Umbilical cord (tissue), 2 donors: ENCODE data around the gene ZNF22. TPM values are rescaled to one million over a fixed set of nuclear protein-coding genes. Genes with fewer than 3 reads are reported as not detected.

Experiments
- DNase-seq: peaks from one replicate; pipeline ENCODE4 v3.0.0-alpha.2; 2015; ENCODE audit warnings: low spot score
- total RNA-seq: library from RNA; depleted of rRNA; stranded (reverse); fragments of >200 nt; gene quantifications from one replicate; pipeline ENCODE4 v1.2.3, GENCODE V29; 2014; ENCODE audit warnings: low replicate concordance; ENCODE audit not compliant: insufficient read depth

The ZNF22 gene
- total RNA-seq, 1 donor from 2014 or later: 25.5 TPM

DNA sequence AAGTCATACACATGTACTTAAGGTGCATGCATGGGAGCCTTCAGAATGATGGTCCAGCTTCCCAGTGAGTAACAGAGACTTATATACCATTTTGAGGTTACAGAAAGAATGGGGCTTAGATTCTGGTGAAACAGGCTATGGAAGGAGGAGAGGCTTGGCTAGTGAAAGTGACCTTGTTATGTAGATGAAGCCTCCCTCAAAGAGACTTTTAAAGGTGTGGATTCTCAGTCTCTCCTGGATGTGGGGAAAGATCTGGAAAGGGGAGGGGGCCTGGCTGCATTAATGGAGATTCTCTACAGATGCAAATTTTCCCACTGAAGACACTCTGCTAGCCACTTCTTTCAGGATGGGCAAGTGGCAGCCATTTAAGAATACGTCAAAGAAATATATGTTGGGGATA, 35.6 kb upstream of the ZNF22 start:
- DNase-seq: no peak

GRCh38 chr10:44965651-44966097, 35.0 kb upstream of the ZNF22 start:
- no peak for DNase-seq

DNA sequence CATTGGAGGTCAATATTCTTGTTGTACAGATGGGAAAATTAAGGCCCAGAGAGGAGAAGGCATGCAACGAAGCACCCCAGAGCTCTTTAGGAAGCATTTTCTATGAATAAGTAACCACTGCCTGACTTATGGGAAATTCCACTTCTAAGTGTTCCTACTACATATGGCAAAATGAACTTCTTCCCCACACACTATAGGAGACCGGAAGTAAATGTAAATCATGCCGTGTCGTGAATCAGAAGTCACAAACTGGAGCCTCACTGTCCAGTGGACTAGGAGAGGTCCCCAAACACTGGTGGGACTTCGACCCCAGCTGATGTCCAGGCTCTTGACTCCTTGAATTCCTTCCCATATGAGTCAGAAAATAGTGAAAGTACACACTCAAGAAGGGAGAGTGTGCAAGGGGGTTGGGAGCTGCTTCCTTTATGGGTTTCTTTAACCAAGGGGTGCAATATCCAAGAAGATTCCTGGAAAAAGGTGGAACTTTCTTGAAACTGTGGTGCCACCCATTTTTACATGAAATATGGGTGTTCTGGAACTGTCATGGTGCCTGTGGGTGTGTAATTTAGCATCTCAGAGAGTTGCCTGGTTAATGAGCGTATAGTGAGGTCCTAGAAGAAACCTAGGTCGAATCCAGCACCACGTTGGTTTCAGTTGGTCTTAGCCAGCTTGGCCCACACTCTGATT, 34.5 kb upstream of the ZNF22 start:
- DNase-seq: no peak

DNA sequence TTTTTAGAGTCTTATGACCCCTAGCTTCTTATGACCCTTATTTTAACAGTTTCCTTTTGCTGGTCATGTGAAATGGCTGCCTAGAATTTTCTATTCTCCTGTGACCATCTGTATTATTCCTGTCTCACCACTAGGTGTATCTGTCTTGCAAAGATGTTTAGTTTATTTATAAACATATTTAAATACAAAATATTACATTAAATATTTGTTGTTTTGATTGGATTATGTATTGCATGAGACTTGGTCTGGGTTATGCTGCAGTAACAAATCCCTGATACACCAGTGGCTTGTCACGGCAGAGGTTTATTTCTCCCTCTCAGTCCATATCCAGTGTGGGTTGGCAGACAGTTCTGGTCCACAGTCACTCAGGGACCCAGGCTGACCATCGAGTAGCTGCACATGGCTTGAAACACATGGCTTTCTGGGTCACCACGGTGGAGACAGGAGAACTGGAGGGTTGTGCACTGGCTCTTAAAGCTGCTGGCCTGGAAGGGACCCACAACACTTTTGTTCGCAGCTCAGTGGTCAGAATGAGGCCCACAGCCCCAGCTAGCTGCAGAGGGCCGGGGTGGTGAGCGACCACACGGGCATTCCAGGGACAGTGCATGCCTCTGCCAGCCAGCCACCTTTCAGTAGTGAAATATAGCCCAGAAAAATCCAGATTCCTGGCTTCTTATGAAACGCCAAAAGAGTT, 33.8 kb upstream of the ZNF22 start:
- DNase-seq: no peak

DNA sequence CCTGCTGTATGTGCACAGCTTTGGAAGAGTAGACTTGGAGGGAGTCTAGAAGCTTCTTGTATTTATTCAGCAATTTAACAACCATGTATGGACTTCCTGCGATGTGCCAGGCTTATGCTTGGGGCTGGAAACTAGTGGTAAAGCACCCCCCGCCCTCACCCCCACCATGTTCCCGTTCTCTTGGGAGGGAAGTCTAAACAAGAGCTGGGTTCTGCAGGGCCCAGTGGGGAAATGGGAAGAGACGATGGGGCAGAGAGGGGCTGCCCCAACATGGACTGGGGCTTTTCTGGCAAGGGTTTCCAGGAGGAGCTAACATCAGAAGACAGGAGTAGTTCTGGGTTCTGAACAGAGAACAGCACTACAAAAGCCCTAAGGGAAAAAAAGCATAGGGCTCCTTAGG, 33.1 kb upstream of the ZNF22 start:
- DNase-seq: no peak

- peak; percentile 77 for DNase-seq
Measured at GRCh38 chr10:44968091-44968490, 32.6 kb upstream of the ZNF22 start.

GRCh38 chr10:44968500-44969400, 32.0 kb upstream of the ZNF22 start:
- no peak for DNase-seq

DNA sequence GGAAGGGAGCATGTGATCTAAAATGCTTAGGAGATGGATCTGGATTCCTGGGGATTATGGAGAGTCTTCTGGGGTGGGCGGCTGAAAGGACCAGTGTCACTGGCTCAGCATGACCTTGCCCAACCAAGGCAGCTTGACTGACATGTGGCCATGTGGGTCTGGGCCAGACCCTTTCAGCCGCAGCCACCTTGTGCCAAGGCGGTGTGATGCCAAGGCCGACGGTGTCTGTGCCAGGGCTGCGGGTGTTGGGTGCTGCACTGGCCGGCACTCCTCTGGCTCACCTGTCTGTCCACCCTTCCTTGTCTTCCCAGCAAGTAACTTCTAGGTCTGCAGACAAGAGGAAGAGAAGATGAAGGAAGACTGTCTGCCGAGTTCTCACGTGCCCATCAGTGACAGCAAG, 30.9 kb upstream of the ZNF22 start:
- DNase-seq: no peak

- DNase-seq: no peak
Measured at GRCh38 chr10:44970812-44971395, 29.8 kb upstream of the ZNF22 start.

DNA sequence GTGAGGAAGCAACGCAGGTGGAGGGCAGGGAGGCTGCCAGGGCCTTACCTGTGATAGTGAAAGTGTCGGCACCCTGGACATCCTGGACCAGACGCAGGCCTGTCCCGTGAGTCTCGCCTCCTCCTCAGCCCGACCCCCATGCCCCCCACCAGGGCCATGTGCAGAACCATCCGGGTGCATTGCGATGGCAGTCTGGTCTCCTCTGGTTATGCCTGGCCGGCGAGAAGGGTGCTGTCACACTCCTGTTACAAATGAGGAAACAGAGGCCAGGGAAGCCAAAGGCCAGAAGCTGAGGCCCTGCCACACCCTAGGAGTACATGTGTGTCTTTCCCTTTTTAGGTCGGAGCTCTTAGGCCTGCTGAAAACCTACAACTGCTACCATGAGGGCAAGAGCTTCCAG, 29.3 kb upstream of the ZNF22 start:
- DNase-seq: no peak

DNA sequence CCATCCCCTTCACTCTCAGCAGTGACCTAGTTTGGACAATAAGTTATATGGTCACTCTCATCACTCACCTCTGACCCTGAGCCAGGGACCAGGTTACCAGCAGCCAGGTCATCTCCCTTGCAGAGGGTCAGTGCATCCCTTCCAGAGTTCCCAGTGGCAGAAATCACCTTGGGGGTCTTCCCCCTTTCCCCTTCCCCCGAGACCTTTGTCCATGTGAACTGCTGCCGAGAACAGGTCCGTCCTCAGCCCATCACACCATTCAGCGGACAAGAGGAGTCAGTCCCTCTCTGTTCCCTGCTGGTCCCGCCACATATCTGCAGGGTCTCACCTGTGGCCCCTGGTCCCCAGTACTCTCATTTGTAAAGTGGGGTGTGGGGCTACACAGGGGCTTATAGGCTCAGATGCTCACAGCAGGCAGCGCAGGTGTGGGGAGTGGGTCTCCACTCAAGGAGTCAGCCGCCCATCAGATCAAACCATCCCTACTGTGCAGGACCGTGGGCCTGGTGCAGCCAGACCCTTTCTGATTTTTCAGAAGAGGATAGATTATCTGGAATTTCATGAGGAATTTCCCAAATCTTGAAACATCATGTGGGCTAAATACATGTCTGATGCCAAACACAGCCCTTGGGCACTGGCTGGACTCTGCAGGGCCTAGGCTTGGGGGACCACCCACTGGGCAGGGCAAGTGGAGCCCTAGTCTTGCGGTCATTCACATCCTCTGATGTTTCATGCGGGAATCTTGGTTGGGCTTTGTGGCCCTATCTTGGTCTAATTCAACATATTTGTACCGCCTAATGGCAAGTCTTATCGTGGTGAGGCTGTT, 28.6 kb upstream of the ZNF22 start:
- no peak for DNase-seq

DNA sequence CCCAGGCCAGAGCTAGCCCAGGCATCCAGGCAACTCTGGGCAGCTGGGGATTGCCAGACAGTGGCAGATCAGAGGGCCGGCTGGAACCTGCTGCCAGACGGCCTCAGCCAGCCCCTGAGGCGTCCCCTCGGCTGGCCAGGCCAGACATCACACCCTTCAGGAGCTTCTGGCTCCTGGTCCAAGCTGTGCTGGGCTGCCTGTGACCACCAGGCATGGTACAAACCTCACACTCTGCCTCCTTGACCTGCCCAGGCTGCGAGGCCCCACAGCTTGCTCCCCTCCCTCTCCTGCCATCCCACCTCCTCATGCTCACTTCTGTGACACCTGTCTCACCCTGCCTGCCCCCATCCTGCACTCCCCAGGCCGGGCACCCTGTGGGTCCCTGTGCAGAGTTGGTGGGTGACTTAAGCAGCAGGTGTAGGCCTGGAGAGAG, 27.8 kb upstream of the ZNF22 start:
- DNase-seq: no peak

DNA sequence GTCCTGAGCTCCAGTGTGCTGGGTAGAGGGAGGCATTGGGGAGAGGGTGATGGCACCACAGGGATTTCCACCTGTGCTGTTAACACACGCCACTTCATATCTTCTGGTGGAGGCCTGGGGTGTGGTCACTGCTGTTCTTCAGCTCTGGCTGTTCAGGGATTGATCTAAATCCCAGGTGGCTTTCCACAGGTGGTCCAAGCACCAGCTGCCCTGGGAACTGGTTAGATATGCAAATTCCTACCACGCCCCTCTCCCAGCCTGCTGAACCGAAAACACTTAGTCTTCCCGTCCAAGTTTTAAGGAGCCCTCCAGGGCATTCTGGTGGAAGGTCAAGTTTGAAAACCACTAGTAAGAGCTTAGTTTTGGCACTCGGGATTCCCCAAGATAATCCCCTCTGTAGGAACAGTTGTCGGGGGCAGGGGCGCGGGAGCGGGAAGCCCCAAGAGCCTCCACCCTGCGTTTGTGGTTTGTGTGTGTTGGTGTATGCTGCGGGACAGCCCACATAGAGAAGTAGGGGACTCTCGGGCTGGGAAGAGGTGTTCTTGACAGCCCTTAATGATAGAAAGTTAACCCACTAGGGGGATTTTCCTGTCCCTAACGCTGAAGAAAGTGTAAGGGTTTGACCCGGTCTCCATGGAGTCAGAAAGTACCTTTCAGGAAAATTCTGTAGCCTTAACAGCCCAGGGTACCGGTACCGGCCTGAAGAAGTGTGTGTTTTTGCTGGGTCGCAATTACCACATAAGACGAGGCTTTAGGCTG, 27.2 kb upstream of the ZNF22 start:
- no peak for DNase-seq

- DNase-seq: no peak
Measured at GRCh38 chr10:44974082-44974627, 26.6 kb upstream of the ZNF22 start.

DNA sequence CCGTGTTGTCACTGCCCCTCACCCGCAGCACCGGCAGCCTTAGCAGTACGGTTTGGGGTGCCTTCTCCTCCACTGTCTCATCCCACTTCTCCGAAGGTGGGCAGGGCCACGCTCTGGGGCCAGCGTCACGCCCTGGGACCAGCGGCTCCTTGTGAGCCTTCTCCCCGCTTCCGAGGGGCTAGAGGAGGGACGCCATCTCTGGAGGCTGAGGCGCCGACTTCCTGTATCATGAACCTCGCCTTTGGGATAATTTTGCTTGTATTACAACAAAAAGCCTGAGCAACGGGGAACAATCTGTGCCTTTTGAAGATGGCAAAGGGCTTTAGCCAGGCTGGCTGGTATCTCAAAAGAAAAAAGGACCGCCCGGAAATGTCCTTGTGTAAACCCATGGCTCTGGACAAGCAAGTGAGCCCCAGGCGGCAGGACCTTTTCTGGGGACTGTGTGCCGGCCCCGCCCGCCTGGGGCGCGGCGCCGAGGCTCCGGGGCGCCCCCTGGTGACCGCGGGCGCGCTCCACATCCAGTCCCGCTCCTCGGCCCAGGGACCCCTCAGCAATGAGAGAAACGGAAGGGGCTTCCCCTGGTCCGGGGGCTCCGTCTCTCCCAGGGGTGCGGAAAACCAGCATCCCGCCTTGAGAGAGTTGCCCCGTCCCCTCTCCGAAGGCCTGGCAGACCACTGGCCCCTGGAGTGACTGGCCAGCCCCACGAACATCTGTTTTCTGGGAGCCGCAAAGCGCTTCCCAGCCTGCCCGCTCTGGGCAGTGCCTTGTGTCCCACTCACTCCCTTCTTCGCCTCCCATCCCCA, 25.9 kb upstream of the ZNF22 start:
- peak; percentile 79 for DNase-seq

DNA sequence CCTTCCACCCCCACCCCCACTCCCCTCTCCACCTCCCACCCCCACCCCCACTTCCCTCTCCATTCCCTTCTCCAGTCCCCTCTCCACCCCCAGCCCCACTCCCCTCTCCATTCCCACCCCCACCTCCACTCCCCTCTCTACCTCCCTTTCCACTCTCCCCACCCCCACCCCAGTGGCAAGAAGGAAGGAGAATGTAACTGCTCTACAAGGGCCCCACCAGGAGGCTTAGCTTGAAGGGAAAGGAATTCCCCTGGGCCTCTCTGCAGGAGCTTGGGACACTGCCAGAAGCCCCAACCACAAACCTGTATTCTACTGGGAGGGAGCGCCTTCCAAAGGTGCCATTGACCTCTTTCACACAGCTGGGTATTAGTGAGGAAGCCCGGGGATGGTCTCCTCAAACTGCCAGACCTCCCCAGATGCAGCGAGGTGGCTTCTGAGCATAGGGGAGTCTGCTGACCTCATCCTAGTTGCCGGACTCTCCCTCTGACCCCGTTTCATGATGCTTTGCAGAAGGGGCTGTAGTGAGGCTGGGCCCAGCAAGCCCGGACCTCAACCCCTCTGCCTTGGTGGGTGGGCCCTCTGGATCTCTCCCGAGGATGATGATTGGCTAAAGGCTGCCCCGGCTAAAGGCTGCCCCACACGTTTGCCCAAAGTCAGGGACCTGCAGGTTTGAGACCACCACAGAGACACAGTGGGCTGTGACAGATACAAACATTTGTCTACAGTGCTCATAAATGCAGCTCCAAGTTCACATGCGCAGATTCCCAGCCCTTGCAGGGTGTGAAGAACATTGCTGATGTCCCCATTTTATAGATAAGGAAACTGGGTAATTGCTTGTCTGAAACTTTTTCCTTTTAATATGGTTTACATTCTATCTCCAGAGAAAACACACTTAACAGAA, 25.0 kb upstream of the ZNF22 start:
- DNase-seq: peak; percentile 75

GRCh38 chr10:44976352-44977198, 24.1 kb upstream of the ZNF22 start:
- no peak for DNase-seq
